GM18511 (cell line): Measurements from ENCODE around the gene CLPTM1L.
"Not testable (repeated sequence)": the region's sequence is repeated elsewhere in the genome, so short reads cannot be mapped to it uniquely, and the experiment has no call there.

Experiments
- ATAC-seq: cut with Tn5 transposase; IDR thresholded peaks from one replicate; pipeline ENCODE4 v1.9.1; 2021; ENCODE audit warnings: mild to moderate bottlenecking, moderate library complexity; ENCODE audit not compliant: unreplicated experiment

CLPTM1L gene

DNA sequence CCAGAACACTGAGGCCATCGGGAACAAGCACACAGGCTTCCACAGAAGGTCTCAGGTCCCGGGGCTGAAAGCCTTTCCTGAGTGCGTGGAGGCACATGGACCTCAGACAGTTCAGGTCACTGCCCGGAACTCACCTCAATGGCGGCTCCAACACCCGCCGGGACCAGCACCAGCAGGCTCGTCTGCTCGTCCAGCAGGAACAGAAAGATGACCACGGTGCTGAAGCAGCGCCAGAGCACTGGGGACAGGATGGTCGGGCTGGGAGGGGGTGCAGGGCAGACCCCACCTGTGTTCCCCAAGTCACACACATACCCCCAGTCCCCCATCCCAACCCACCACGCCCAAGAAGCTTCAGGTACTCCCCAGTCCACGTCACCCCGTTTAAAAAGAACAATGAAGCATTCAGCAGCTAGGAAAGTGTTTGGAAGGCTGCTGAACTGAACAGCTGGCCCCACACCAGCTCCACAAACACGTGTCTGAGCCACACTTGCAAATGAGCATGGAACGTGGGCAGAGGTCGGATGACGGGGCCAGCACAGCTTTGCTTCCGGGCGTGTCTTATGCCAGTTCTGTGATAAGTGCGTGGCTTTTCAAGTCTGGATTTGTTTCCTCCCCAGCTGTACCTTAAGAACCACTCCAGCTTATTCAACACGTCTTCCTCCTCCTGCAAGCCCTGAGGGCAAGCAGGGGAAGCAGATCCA, 14.6 kb downstream of the CLPTM1L start:
- ATAC-seq, result no peak

DNA sequence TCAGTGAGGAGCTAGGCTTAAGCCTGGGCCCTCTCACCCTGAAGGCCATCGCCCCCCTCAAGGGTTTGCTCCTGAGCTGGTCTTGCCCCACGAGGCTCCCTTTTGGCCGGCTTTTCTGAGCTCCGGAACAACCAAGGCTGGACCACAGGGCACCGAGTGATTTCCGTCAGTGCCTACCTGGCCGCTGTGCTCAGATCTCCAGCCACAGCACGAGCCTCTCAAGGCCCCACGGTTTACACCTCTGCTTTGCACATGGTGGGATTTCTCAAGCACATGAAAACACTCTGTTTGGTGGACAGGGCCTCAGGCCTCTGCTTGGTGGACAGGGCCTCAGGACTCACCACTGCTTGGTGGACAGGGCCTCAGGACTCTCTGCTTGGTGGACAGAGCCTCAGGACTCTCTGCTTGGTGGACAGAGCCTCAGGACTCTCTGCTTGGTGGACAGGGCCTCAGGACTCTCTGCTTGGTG, 15.8 kb downstream of the CLPTM1L start:
- ATAC-seq, result no peak

DNA sequence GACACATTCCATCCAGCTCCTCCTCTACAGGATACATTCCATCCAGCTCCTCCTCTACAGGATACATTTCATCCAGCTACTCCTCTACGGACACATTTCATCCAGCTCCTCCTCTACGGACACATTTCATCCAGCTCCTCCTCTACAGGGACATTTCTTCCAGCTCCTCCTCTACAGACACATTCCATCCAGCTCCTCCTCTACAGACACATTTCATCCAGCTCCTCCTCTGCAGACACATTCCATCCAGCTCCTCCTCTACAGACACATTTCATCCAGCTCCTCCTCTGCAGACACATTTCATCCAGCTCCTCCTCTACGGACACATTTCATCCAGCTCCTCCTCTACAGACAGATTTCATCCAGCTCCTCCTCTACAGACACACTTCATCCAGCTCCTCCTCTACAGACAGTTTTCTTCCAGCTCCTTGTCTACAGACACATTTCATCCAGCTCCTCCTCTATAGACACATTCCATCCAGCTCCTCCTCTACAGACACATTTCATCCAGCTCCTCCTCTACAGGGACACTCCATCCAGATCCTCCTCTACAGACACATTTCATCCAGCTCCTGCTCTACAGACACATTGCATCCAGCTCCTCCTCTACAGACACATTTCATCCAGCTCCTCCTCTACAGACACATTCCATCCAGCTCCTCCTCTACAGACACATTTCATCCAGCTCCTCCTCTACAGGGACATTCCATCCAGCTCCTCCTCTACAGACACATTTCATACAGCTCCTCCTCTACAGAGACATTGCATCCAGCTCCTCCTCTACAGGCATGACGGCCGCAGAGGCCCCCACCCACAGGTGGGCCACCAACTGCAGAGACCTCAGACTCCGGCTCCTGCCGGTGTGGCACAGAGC, 16.4 kb downstream of the CLPTM1L start:
- not testable (repeated sequence) for ATAC-seq

DNA sequence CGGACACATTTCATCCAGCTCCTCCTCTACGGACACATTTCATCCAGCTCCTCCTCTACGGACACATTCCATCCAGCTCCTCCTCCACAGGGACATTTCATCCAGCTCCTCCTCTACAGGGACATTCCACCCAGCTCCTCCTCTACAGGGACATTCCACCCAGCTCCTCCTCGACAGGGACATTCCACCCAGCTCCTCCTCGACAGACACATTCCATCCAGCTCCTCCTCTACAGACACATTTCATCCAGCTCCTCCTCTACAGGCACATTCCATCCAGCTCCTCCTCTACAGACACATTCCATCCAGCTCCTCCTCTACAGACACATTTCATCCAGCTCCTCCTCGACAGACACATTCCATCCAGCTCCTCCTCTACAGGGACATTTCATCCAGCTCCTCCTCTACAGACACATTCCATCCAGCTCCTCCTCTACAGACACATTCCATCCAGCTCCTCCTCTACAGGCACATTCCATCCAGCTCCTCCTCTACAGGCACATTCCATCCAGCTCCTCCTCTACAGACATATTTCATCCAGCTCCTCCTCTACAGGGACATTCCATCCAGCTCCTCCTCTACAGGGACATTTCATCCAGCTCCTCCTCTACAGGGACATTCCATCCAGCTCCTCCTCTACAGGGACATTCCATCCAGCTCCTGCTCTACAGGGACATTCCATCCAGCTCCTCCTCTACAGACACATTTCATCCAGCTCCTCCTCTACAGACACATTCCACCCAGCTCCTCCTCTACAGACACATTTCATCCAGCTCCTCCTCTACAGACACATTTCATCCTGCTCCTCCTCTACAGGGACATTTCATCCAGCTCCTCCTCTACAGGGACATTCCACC, 17.8 kb downstream of the CLPTM1L start:
- not testable (repeated sequence) for ATAC-seq

DNA sequence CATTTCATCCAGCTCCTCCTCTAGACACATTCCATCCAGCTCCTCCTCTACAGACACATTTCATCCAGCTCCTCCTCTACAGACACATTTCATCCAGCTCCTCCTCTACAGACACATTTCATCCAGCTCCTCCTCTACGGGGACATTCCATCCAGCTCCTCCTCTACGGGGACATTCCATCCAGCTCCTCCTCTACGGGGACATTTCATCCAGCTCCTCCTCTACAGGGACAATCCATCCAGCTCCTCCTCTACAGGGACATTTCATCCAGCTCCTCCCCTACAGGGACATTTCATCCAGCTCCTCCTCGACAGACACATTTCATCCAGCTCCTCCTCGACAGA, 18.4 kb downstream of the CLPTM1L start:
- ATAC-seq, result not testable (repeated sequence)

DNA sequence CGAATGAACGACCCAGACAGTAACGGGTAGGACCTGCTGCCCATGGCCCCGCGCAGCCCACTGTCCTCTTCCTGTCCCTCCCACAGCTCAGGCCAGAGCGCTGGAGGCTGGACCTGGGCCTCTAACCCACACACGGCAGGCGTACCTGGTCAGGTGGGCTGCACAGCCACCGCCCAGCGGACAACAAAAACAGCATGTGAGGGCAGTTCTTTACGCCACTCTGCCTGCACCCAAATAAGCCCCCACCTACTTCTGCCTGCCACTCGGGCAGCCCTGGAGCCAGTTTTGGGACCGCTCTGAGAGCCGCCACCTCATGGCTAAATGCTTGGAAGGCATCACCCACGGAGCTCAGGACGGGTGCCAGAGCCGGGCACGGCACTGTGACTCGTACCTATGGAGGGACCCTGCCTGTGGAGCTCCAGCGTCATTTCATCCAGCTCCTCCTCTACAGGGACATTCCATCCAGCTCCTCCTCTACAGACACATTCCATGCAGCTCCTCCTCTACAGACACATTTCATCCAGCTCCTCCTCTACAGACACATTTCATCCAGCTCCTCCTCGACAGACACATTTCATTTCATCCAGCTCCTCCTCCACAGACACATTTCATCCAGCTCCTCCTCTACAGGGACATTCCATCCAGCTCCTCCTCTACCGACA, 18.9 kb downstream of the CLPTM1L start:
- ATAC-seq, result no peak

DNA sequence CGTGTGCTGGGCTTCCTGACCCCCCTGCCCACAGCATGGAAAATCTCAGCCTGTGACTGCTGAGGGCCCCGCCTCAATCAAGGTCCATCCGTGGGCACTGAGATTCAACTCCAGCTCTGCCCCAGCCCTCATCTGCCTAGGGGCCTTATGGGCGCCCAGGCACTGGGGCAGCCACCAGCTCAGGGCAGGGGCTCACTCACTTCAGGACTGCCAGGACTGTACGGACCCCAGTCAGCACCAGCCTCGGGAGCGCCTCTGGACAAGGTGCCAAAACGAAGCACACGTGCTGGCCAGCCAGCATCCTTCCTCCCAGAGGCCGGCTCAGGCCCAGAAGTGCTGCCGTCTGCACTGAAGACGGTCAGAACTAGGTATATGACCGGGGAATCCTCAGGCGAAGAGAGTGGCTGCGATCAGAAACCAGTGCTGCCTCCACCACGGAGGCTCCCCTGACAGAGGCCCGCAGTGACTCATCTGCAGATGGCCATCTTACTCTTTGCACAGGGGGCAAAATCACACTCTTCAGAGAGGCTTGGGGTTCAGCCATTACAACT, 19.6 kb downstream of the CLPTM1L start:
- ATAC-seq, result no peak

DNA sequence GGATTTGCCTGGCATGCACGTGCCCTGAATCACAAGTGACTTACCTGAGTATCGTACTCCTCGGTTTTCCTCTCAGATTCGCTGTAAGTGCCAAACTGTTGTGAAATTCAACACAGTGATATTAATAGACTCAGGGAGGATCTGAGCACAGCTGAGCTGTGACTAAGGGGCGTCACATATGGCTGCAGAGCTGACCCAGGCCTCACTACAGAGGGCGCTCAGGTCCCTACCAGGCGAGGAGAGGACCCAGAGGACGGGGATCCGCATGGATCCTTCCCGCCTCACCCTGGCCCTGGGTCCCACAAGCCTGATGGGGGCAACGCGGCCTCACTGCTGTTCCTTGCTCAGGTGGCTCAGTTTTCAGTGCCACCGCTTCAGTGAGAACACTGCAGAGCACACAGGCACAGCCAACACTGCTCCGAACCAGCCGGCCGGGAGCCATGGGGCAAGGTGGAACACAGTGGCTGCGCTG, 20.1 kb downstream of the CLPTM1L start:
- ATAC-seq, result no peak

DNA sequence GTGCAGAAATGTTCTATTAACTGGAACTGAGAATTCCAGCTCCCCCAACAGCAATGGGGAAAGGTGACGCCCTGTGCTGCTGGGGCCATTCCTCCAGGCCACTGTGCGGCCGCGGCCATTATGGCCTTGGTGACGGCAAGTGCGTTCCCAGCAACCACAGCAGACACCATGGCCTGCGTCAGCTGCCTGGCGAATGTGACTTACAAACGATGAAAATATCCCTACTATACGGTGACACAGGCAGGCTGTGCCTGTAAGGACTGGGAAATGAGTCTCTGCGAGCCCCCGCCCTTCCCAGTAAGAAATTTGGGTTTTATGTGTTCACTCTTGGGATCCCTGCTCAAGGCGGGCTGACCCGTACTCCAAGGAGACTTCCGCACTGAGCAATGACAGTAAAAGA, 20.6 kb downstream of the CLPTM1L start:
- no peak for ATAC-seq

DNA sequence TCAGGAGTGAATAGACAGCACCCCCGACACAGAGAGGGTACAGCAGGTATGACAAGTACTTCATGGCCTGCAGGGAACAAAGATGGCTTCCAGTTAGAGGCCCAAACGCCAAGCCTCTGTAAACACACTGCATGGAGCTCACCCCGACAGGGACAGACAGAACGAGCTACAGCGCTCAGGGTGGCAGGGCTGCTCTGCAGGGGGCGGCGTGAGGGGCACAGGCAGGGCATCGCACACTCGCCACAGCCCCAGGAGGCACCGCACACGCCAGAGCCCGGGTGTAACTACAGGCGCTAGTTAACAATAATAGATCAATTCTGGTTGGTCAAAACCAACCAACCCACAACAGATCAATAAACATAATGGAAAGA, 21.1 kb downstream of the CLPTM1L start:
- no peak for ATAC-seq

DNA sequence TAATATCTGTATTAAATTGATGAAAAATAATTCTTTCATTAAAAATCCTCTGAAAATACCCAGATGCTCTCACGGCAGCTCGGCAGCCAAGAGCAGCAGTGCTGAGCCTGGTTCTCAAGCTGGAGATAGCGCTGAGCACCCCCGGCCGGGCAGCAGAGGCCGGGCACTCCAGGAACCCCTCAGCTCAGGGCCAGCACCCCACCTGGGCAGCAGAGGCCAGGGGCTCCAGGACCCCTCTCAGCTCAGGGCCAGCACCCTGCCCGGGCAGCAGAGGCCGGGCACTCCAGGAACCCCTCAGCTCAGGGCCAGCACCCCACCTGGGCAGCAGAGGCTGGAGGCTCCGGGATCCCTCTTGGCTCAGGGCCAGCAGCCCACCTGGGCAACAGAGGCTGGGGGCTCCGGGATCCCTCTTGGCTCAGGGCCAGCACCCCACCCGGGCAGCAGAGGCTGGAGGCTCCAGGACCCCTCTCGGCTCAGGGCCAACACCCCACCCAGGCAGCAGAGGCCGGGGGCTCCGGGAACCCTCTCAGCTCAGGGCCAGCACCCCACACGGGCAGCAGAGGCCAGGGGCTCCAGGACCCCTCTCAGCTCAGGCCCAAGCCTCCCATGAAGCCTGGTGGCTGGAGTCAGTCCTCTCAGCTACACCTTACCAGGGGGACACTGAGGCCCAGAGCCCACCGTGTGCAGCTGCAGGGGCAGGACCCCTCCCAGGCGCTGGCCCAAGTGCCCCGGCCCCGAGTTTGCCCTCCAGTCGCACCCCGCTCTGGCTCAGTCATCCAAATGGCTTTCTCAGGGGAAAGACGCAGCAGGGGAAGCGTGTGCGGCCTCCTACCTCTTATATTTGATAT, 21.7 kb downstream of the CLPTM1L start:
- no peak for ATAC-seq

DNA sequence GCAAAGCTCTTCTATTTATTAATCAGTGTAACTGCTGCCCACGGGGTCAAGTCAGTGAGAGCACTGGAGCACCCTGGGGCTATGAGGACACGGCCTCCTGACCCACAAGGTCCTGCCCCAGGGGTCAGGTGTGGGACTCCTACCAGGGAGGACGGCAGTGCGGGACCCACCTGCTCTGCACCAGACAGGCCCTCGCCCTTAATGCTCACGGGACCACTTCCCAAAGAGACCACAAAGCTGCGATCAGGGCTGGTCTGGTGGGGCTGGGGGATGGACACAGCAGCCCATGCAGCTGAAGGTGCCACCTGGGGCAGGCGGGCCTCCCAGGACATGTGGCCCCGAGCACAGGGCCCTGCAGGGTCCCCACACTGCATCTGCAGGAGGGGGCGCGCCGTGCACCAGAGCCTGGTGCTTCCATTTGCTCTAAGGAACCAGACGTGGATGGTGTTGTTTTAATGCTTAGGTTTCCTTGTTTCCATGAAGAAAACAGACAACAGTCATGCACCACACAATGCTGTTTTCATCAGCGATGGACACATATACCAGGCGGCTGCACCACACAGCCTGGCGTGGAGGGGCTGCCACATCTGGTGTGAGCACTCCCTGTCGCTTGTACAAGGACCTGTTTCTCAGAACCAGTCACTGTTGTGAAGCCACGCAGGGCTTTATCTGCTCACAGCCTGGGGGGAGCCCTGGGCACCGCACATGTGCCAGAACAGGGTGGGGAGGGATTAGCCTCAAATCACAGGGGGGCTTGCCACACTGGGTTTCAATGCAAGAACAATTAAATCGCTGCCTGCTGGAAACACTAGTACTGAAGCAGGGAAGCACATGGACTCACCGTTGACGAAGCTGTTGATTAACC, 22.6 kb downstream of the CLPTM1L start:
- no peak for ATAC-seq

DNA sequence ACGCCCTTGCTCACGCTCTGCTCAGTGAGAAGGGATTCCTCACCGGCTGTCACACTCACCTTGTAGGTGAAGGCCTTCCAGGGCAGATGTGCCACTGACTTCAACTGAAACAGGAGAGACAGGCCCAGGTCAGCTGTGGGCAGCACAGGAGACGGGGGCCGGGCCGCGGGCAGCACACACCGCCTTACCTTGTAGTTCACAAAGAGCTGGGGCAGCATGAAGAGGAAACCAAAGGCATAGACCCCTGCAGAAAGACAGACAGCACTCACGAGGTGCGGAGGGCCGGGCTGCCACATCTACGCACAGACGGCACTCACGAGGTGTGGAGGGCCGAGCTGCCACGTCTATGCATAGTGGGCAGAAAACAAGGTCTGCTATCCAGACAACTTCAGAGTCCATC, 23.3 kb downstream of the CLPTM1L start:
- ATAC-seq, result no peak

DNA sequence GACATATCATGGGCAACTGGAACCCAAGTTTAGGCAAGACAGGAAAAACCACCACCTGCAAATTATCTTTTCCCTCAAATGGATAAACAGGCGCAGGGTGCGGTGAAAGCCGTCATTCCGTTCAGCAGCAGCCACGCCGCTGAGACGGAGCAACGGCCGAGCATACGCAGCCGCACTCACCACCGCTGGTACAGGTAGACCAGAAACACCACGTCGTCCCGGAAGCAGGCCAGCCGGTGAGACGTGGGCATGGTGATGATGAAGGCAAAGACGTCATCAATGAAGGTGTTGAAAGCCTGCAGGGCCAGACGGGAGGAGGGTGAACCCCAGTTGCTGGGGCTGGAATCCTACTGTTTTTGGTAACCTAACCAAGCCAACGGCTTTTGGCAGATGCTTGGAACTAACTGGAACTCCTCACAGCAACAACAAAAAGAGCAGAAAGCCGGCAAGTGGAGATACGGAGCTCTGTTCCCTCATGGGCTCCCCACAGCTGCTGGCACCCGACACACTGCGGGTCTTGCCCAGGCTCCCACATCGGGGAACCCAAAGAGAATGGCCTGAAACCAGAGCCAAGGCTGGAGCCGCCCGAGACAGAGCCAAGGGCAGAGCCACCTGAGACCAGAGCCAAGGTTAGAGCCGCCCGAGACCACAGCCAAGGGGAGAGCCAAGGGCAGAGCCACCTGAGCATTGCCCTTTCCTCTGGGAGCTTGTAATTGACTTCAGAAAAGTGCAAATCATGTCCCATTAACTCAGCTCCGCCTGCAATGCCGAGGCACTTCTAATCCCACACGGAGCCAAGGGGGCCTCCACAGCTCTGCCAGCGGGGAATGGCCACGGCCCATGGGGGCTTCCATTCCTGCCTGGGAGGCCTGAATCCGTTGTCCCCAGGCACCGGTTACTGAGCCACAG, 24.2 kb downstream of the CLPTM1L start:
- no peak for ATAC-seq

DNA sequence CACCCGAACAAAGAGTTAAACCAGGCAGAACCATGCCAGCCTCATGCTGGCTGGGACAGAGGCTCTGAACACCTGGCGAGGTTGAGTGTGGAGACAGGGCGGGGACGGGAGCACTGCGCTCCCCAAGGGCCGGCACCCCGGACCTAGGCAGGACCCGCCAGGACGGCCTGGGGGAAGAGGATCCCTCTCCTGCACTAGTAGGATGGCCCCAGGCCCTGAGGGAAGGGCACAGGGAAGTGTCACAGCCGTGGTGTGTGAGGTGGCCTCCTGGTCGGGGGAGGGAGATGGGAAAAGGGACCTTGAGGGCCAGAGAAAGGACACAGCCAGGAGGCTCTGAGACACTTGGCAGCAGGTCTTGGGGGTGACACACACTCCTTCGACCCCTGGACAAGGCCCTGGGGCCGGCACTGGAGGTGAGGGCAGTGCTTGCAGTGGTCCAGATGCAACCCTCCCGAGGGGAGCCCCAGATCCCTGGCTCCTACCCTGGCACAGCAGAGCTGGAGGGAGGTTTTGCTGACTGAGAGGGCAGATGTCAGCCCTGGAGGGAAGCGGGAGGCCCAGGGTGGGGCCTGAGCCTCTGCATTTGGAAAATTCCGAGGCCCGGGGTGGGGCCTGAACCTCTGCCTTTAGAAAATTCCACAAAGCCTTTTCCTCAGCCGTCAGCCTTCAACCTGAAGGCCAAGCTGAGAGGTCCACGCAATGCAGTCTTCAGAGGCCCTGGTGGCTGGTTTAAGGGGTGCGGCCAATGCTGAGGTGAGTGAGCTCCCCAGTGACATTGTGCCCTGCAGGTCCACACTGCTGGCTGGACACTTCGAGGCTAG, 25.3 kb downstream of the CLPTM1L start:
- no peak for ATAC-seq

DNA sequence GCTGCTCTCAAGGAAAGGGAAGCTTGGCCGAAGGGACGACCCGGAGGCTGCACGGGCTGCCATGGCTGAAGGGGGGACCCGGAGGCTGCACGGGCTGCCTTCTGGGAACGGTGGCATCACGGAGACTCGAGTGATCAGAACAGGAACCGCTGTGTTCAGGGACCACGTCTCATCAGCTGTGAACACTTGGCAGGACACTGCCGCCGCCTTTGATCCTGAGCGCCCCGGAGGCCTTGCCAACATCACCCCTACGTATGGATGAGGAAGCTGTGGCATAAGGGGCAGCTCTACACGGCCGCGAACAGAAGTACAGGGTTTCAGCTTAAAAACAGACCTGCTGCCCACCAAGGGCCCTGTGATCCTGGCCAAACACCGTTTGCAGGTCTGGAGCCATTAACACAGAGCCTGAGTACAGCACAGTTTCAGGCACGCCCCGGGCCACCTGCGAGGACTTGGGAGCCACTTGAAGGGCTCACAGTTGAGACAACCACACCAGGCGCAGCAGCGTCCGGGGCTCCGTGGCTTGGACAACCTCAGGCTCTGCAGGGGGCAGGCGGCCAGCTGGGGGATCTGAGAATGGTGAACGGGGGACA, 26.1 kb downstream of the CLPTM1L start:
- ATAC-seq, result no peak
